Tibial nerve (tissue), 4 donors: Measurements from ENCODE around the gene G6PC2.

Experiments used
- CTCF ChIP-seq, 5 experiments: fragments of 200-600 bp in 3 of 5; fragments of 450-650 bp in 2 of 5; sonication (generic) in 3 of 5; IDR thresholded peaks; one replicate each; pipeline ENCODE4 v1.5.1; 2016 to 2019; ENCODE audit warnings: antibody characterized with exemption in 5 of 5, mild to moderate bottlenecking in 3 of 5, moderate library complexity in 2 of 5
- EP300 ChIP-seq, 2 donors: sonication (generic); formaldehyde crosslinking; IDR thresholded peaks; one replicate each; pipeline ENCODE4 v1.6.1; 2017; ENCODE audit warnings: antibody characterized with exemption in 2 of 2, mild to moderate bottlenecking in 1 of 2
- POLR2A ChIP-seq, 2 donors: fragments of 450-650 bp; IDR thresholded peaks; one replicate each; pipeline ENCODE4 v1.6.1; 2017; ENCODE audit warnings: antibody characterized with exemption in 2 of 2, mild to moderate bottlenecking in 2 of 2, moderate library complexity in 2 of 2

- TF ChIP-seq CTCF (IDR thresholded peaks at IDR 0.05) (no peak), POLR2A (IDR thresholded peaks at IDR 0.05) (no peak), EP300 (IDR thresholded peaks at IDR 0.05) (no peak)
Measured at GRCh38 chr2:168895771-168896170, 5.3 kb upstream of the G6PC2 start.
